SJSA1 (cell line): ENCODE data around the gene KRTAP19-5. TPM values are rescaled to one million over a fixed set of nuclear protein-coding genes. Genes with fewer than 3 reads are reported as not detected.

Experiments used
- DNase-seq, 2 experiments: peaks; one replicate each; pipeline ENCODE4 v3.0.0-alpha.2; 2015 to 2020; ENCODE audit warnings: low spot score in 2 of 2, low read depth in 1 of 2
- H3K27ac ChIP-seq: fragments of 250-450 bp; sonication (Bioruptor Pico); 2 replicates; pipeline ENCODE4 v1.5.1; 2020; ENCODE audit warnings: mild to moderate bottlenecking, moderate library complexity
- H3K27me3 ChIP-seq: fragments of 250-450 bp; sonication (Bioruptor Pico); replicated peaks from 2 replicates; pipeline ENCODE4 v1.5.1; 2020; ENCODE audit warnings: mild to moderate bottlenecking, moderate library complexity
- H3K36me3 ChIP-seq: fragments of 250-450 bp; sonication (Bioruptor Pico); 2 replicates; pipeline ENCODE4 v1.5.1; 2020; ENCODE audit warnings: mild to moderate bottlenecking
- H3K4me1 ChIP-seq: fragments of 250-450 bp; sonication (Bioruptor Pico); replicated peaks from 2 replicates; pipeline ENCODE4 v1.6.1; 2021; ENCODE audit warnings: mild to moderate bottlenecking
- H3K4me3 ChIP-seq: fragments of 250-450 bp; sonication (Bioruptor Pico); 2 replicates; pipeline ENCODE4 v1.5.1; 2020; ENCODE audit warnings: mild to moderate bottlenecking
- H3K9me3 ChIP-seq: fragments of 250-450 bp; sonication (Bioruptor Pico); replicated peaks from 2 replicates; pipeline ENCODE4 v1.5.1; 2020; ENCODE audit warnings: mild to moderate bottlenecking
- total RNA-seq: library from RNA; depleted of rRNA; stranded (reverse); fragments of >200 nt; shearing (Covaris generic); gene quantifications from 2 replicates; pipeline ENCODE4 v1.2.3, GENCODE V29; 2014; rRNA removed

The KRTAP19-5 gene
- total RNA-seq, 1 experiment from 2014 or later: not detected

GRCh38 chr21:30463713-30464112 is 38.2 kb downstream of the KRTAP19-5 start:
- Histone ChIP-seq H3K4me3 (no peak overlapping the region), H3K27ac (no peak overlapping the region), H3K27me3 (no peaks in the 10 kb centered on the region; the same call in 1 of the 2 replicates), H3K9me3 (no peaks in the 10 kb centered on the region), H3K4me1 (no peaks in the 10 kb centered on the region), H3K36me3 (no peaks in the 10 kb centered on the region)
- DNase-seq: no peak

Other genes with a start within 250 kb of the KRTAP19-5 start
- gene KRTAP24-1, start 219.2 kb downstream of the KRTAP19-5 start, total RNA-seq: not detected in 2 replicates
- gene KRTAP25-1, start 212.6 kb downstream of the KRTAP19-5 start, total RNA-seq: not detected in 2 replicates
- gene KRTAP26-1, start 181.8 kb downstream of the KRTAP19-5 start, total RNA-seq: not detected in 2 replicates
- not detected in 2 replicates for gene KRTAP27-1, start 164.4 kb downstream of the KRTAP19-5 start, total RNA-seq
- gene KRTAP23-1, start 153.5 kb downstream of the KRTAP19-5 start, total RNA-seq: not detected in 2 replicates
- not detected in 2 replicates for gene KRTAP13-2, start 129.9 kb downstream of the KRTAP19-5 start, total RNA-seq
- not detected in 2 replicates for gene KRTAP13-1, start 106.1 kb downstream of the KRTAP19-5 start, total RNA-seq
- gene KRTAP13-3, start 76.2 kb downstream of the KRTAP19-5 start, total RNA-seq: not detected in 2 replicates
- gene KRTAP13-4, start 71.9 kb downstream of the KRTAP19-5 start, total RNA-seq: not detected in 2 replicates
- gene KRTAP15-1, start 61.9 kb downstream of the KRTAP19-5 start, total RNA-seq: not detected in 2 replicates
- gene KRTAP19-1, start 21.8 kb downstream of the KRTAP19-5 start, total RNA-seq: not detected in 2 replicates
- gene KRTAP19-2, start 14.7 kb downstream of the KRTAP19-5 start, total RNA-seq: not detected in 2 replicates
- not detected in 2 replicates for gene KRTAP19-3, start 10.1 kb downstream of the KRTAP19-5 start, total RNA-seq
- not detected in 2 replicates for gene KRTAP19-4, start 5.0 kb downstream of the KRTAP19-5 start, total RNA-seq
- gene KRTAP19-6, start 39.7 kb upstream of the KRTAP19-5 start, total RNA-seq: not detected in 2 replicates
- not detected in 2 replicates for gene KRTAP19-7, start 59.2 kb upstream of the KRTAP19-5 start, total RNA-seq
- gene KRTAP22-2, start 88.3 kb upstream of the KRTAP19-5 start, total RNA-seq: not detected in 2 replicates
- not detected in 2 replicates for gene KRTAP6-3, start 90.3 kb upstream of the KRTAP19-5 start, total RNA-seq
- gene KRTAP6-2, start 96.8 kb upstream of the KRTAP19-5 start, total RNA-seq: not detected in 2 replicates
- not detected in 2 replicates for gene KRTAP22-1, start 98.9 kb upstream of the KRTAP19-5 start, total RNA-seq
- not detected in 2 replicates for gene KRTAP6-1, start 111.8 kb upstream of the KRTAP19-5 start, total RNA-seq
- not detected in 2 replicates for gene KRTAP20-1, start 114.3 kb upstream of the KRTAP19-5 start, total RNA-seq
- gene KRTAP20-4, start 118.5 kb upstream of the KRTAP19-5 start, total RNA-seq: not detected in 2 replicates
- not detected in 2 replicates for gene KRTAP20-2, start 133.1 kb upstream of the KRTAP19-5 start, total RNA-seq
- not detected in 2 replicates for gene KRTAP20-3, start 140.7 kb upstream of the KRTAP19-5 start, total RNA-seq
- gene KRTAP21-3, start 216.6 kb upstream of the KRTAP19-5 start, total RNA-seq: not detected in 2 replicates
- gene KRTAP21-2, start 245.1 kb upstream of the KRTAP19-5 start, total RNA-seq: not detected in 2 replicates